Astrocyte (in vitro differentiated cells and primary cell): Measurements from ENCODE around the gene AMPH.

ENCODE experiments used
- EZH2 ChIP-seq: IDR thresholded peaks from 2 replicates; pipeline ENCODE4 v1.6.1; 2012; ENCODE audit warnings: mild to moderate bottlenecking, low read length, inconsistent platforms; ENCODE audit not compliant: insufficient read depth
- TF ChIP-seq, protein P1 (sequence below): IDR thresholded peaks from 2 replicates; pipeline ENCODE4 v1.5.1; 2011; ENCODE audit warnings: low read depth, mild to moderate bottlenecking, inconsistent platforms, low read length, moderate library complexity; ENCODE audit not compliant: insufficient read depth

GRCh38 chr7:38580485-38580884 is 50.7 kb downstream of the AMPH start:
- TF ChIP-seq, protein P1, sequence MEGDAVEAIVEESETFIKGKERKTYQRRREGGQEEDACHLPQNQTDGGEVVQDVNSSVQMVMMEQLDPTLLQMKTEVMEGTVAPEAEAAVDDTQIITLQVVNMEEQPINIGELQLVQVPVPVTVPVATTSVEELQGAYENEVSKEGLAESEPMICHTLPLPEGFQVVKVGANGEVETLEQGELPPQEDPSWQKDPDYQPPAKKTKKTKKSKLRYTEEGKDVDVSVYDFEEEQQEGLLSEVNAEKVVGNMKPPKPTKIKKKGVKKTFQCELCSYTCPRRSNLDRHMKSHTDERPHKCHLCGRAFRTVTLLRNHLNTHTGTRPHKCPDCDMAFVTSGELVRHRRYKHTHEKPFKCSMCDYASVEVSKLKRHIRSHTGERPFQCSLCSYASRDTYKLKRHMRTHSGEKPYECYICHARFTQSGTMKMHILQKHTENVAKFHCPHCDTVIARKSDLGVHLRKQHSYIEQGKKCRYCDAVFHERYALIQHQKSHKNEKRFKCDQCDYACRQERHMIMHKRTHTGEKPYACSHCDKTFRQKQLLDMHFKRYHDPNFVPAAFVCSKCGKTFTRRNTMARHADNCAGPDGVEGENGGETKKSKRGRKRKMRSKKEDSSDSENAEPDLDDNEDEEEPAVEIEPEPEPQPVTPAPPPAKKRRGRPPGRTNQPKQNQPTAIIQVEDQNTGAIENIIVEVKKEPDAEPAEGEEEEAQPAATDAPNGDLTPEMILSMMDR: no peak
- TF ChIP-seq EZH2: no peak
